CD4-positive, alpha-beta T cell treated with Interleukin-12 subunit alpha and Interleukin-12 subunit beta, for 1 hour (primary cell): ENCODE measurements around the gene SEC61B.
"Not testable (repeated sequence)": the region's sequence is repeated elsewhere in the genome, so short reads cannot be mapped to it uniquely, and the experiment has no call there.

Experiments used
- DNase-seq: peaks from one replicate; pipeline ENCODE4 v3.0.0-alpha.2; 2020

Gene SEC61B

DNA sequence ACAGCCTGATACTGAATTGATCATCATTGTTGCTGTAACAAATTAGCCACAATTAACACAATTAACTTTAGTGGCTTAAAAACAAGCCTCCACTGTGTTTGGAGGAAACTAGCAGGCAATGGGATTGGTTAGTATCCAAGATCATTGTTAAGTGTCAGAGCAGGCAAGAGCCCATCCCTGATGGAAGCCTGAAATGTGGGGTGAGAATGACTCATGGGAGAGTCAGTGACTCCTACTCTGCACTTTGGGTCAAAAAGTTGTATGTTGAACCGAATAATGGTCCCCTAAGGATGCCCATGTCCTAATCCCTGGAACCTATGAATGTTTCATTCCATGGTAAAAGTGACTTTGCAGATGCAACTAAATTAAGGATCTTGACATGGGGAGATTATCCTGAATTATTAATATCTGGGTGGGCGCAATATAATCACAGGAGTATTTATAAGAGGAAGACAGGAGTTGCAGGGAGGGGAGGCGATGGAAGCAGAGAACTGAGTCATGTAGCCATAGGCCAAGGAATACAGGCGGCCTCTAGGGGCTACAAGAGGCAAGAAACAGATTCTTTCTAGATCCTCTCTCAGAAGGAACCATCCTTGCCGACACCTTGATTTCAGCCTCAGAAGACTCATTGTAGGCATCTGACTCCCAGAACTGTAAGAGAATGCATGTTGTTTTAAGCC is 29.2 kb upstream of the SEC61B start:
- no peak for DNase-seq

DNA sequence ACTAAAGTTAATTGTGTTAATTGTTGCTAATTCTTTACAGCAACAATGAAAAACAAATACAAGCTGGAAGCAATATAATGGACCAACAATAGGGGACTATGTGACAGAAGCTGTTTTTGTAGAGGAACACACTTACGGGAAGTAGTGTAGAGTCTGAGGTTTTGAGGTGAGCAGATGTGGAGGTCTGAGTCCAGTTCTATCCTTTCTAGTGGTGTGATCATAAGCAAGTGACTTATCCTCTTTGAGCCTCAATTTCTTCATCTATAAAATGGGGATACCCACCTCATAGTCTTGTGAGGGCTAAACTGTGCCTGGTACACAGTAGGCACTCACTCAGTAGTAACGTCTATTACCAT is 28.6 kb upstream of the SEC61B start:
- DNase-seq: no peak

- DNase-seq: not testable (repeated sequence)
Observed at GRCh38 chr9:99196484-99196883, 25.6 kb upstream of the SEC61B start.

DNA sequence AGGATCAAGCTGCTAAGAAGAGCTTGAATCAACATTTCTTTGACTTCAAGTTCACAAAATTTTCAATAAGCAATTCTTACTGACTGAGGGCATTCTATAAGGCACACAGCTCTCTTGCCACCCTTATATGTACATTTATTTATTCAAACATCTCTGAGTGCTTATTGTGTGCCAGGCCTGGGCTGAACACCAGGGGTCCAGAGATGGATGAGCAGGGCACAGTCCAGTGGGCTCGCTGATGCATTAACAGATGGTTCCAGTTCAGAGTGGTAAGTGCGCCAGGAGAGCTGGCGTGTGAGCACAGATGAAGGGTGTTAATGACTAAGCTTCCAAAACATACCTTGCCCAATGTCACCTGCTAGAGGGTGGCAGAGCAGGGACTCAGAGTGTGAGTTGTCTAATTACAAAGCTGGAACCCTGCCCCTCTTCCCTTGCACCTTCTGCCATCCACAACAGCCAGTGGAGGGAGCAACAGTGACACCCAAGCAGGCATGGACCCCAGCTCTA is 24.9 kb upstream of the SEC61B start:
- no peak for DNase-seq

DNA sequence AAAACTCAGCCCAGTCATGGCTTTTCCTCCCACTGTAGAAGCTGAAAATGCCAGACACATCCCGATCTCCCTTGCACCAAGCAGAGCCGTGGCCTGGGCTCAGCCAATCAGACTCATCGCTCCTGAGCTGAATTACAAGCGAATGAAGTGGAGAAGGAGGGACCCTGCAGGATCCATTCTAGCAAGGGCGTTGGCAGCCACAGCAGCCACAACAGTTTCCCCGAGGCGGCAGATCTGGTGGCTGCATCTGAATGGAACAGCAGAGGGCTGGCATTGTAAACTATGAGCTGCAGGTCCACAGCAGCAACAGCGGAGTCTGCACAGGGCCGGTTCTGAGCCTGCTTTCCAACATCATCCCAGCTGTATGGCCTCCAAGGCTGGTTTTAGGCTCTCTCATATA is 24.1 kb upstream of the SEC61B start:
- no peak for DNase-seq

- no peak for DNase-seq
Observed at GRCh38 chr9:99199938-99200539, 22.0 kb upstream of the SEC61B start.

- DNase-seq: no peak
Observed at GRCh38 chr9:99201603-99202002, 20.5 kb upstream of the SEC61B start.

GRCh38 chr9:99210572-99210971 is 11.5 kb upstream of the SEC61B start:
- no peak for DNase-seq

- DNase-seq: no peak
Observed at GRCh38 chr9:99211746-99212145, 10.3 kb upstream of the SEC61B start.

DNA sequence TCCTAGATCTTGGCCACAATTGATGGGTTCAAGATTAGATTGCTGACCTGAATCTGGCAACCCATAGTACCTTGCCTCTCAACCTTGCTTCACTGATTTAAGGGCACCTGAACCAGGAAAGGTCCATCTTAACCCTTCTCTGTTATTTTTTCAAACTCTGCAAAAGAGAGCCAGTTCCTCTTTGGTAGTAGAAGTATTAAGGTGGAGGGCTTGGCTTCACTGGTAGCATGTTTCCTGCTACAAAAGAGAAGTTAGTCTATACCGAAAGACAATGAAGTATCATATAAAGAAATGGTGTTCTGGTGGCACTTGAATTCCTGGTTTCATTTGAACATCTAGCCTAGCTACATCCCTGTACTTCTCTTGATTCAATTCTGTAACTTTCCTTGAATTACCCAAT is 8.9 kb upstream of the SEC61B start:
- DNase-seq: no peak

- no peak for DNase-seq
Observed at GRCh38 chr9:99216073-99216472, 6.0 kb upstream of the SEC61B start.

- DNase-seq: no peak
Observed at GRCh38 chr9:99220011-99220410, 2.1 kb upstream of the SEC61B start.

GRCh38 chr9:99221266-99221620 is 839 bp upstream of the SEC61B start:
- no peak for DNase-seq

GRCh38 chr9:99222416-99223270 is 561 bp downstream of the SEC61B start:
- no peak for DNase-seq

- DNase-seq: no peak
Observed at GRCh38 chr9:99224445-99224844, 2.4 kb downstream of the SEC61B start.

- no peak for DNase-seq
Observed at GRCh38 chr9:99226054-99226453, 4.0 kb downstream of the SEC61B start.

- DNase-seq: no peak
Observed at GRCh38 chr9:99230206-99230605, 8.1 kb downstream of the SEC61B start.

- peak; percentile 23 for DNase-seq
Observed at GRCh38 chr9:99231711-99232110, 9.6 kb downstream of the SEC61B start.

- no peak for DNase-seq
Observed at GRCh38 chr9:99234618-99235017, 12.5 kb downstream of the SEC61B start.

DNA sequence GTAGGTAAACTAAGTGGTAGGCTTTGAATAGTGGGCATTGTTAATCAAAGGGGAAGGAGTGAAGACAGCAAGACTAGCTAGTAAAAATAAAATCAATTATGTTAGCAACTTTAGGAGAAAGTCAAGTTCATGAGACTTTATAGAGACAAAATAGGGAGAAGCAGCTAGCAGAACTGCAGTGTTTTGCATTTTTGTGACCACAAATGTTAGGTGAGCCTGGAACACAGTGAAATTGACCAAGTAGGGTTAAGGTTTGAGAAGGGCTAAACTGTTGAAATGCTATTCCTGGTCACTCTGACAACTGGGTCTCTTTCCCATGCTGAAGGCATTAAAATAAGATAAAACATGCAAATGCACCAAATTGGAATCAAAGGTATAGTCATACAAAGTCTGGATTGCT is 13.0 kb downstream of the SEC61B start:
- DNase-seq: no peak

- DNase-seq: no peak
Observed at GRCh38 chr9:99235926-99236634, 14.0 kb downstream of the SEC61B start.

DNA sequence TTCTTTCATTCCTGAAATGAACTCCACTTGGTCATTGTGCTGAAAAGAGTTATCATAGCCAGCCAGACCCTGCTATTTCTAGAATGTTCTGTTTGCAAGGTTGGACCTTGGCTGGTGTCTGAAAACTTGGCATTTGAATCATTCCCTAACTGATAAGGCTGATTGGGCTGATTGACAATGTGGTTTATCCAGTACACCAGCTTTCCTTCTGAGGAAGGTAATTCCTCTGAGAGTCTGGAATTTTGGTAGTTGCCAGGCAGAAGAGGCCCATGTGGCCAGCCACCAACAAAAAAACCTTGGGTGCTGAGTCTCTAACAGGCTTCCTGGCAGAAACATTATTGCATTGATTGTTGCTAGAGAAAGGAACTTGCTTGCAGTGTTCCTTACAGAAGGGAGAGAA is 15.3 kb downstream of the SEC61B start:
- no peak for DNase-seq

GRCh38 chr9:99237849-99238248 is 15.8 kb downstream of the SEC61B start:
- not testable (repeated sequence) for DNase-seq
